GM21367 (cell line): ENCODE measurements around the gene RAD54L.
"Not testable (repeated sequence)": the region's sequence is repeated elsewhere in the genome, so short reads cannot be mapped to it uniquely, and the experiment has no call there.

Experiments
- ATAC-seq: cut with Tn5 transposase; IDR thresholded peaks from one replicate; pipeline ENCODE4 v1.9.1; 2021; ENCODE audit not compliant: unreplicated experiment

Gene RAD54L

GRCh38 chr1:46247436-46248121, at the start of gene RAD54L:
Gene RAD54L, plus strand, starts transcription at chr1:46247763. Its CDS starts 643 bp downstream, at chr1:46248406.
- peak; percentile 88 for ATAC-seq

- peak; percentile 73 for ATAC-seq
Observed at GRCh38 chr1:46197964-46198811, 49.4 kb upstream of the RAD54L start, which contains the start of gene POMGNT1. Gene POMGNT1, minus strand, starts transcription at chr1:46198434. Its CDS starts 613 bp downstream, at chr1:46197821.

GRCh38 chr1:46199233-46199749, 48.3 kb upstream of the RAD54L start:
- no peak for ATAC-seq

GRCh38 chr1:46203738-46204405, 43.7 kb upstream of the RAD54L start:
- no peak for ATAC-seq

- ATAC-seq: no peak
Observed at GRCh38 chr1:46204406-46204742, 43.2 kb upstream of the RAD54L start.

- no peak for ATAC-seq
Observed at GRCh38 chr1:46205141-46205540, 42.4 kb upstream of the RAD54L start.

- no peak for ATAC-seq
Observed at GRCh38 chr1:46205791-46206190, 41.8 kb upstream of the RAD54L start.

GRCh38 chr1:46206399-46206798, 41.2 kb upstream of the RAD54L start:
- no peak for ATAC-seq

GRCh38 chr1:46210561-46210960, 37.0 kb upstream of the RAD54L start:
- ATAC-seq: no peak

GRCh38 chr1:46211051-46211450, 36.5 kb upstream of the RAD54L start:
- no peak for ATAC-seq

- ATAC-seq: no peak
Observed at GRCh38 chr1:46215504-46215903, 32.1 kb upstream of the RAD54L start.

GRCh38 chr1:46218443-46218842, 29.1 kb upstream of the RAD54L start:
- ATAC-seq: no peak

- no peak for ATAC-seq
Observed at GRCh38 chr1:46219551-46220520, 27.7 kb upstream of the RAD54L start.

- no peak for ATAC-seq
Observed at GRCh38 chr1:46220808-46221207, 26.8 kb upstream of the RAD54L start.

- no peak for ATAC-seq
Observed at GRCh38 chr1:46221749-46222148, 25.8 kb upstream of the RAD54L start.

- ATAC-seq: not testable (repeated sequence)
Observed at GRCh38 chr1:46223055-46223454, 24.5 kb upstream of the RAD54L start.

- ATAC-seq: no peak
Observed at GRCh38 chr1:46223472-46223943, 24.1 kb upstream of the RAD54L start.

- ATAC-seq: no peak
Observed at GRCh38 chr1:46224966-46225365, 22.6 kb upstream of the RAD54L start.

- ATAC-seq: not testable (repeated sequence)
Observed at GRCh38 chr1:46231231-46231630, 16.3 kb upstream of the RAD54L start.

GRCh38 chr1:46236882-46237281, 10.7 kb upstream of the RAD54L start:
- no peak for ATAC-seq
